ENCODE measurements around the gene HNRNPLL. TPM values are rescaled to one million over a fixed set of nuclear protein-coding genes. Genes with fewer than 3 reads are reported as not detected.

The HNRNPLL gene
- total and polyA plus RNA-seq, 2 of the 8 experiments (the other 6 are each of a cell fraction or from before 2014, with no cell fraction given) = 18.6 to 69.3 TPM

- TF ChIP-seq TEAD4 (IDR thresholded peaks at IDR 0.05; ENCODE audit: low read depth, low read length) (no peak), HDAC6 (IDR thresholded peaks at IDR 0.05; ENCODE audit: low read depth, low read length) (no peak), JUN (IDR thresholded peaks at IDR 0.05; ENCODE audit: low read depth, low read length) (no peak), RFX5 (IDR thresholded peaks at IDR 0.05; ENCODE audit: borderline replicate concordance, low read depth, low read length) (no peak), HDAC2 (IDR thresholded peaks at IDR 0.05; ENCODE audit: borderline replicate concordance in 1 of 2, low read depth in 2 of 2, low read length in 2 of 2) (no peak), CEBPB (IDR thresholded peaks at IDR 0.05; ENCODE audit: low read depth, low read length) (no peak), GABPA (IDR thresholded peaks at IDR 0.05; ENCODE audit: borderline replicate concordance, insufficient read depth, low read length) (no peak)
Measured at GRCh38 chr2:38619458-38620164, 16.9 kb upstream of the HNRNPLL start (continued).

Data from H1 (cell line).